Measurements from ENCODE around the gene TAP2. TPM values are rescaled to one million over a fixed set of nuclear protein-coding genes. Genes with fewer than 3 reads are reported as not detected.

Gene TAP2
- total and polyA plus RNA-seq, 10 of the 15 experiments (the other 5 are each of a cell fraction or from before 2014, with no cell fraction given) = 5.3 to 77.2 (median 35.3) TPM

GRCh38 chr6:32847795-32848194 is 9.3 kb upstream of the TAP2 start (continued):
- TF ChIP-seq CTCF (IDR thresholded peaks at IDR 0.05 in 2 of 3, conservative IDR thresholded peaks at IDR 0.05 in 1 of 3; ENCODE audit: control insufficient read depth in 2 of 3, extremely low read depth in 1 of 3, insufficient read depth in 1 of 3, low read depth in 3 of 3, low read length in 3 of 3) = 0 out of 6 replicates have a peak, but pooled peaks of 1 of the 3 experiments have one; percentile 18

GRCh38 chr6:32847004-32847403 is 8.5 kb upstream of the TAP2 start:
- peaks cover 8 to 60% of the 10 kb centered on the region in 2 experiments for H3K36me3 ChIP-seq (ENCODE audit: control insufficient read depth in 2 of 2, insufficient read depth in 2 of 2, low read length in 1 of 2)
- peaks cover 62% of the 10 kb centered on the region for H3K4me1 ChIP-seq (ENCODE audit: control insufficient read depth, insufficient read depth, low read length)
- H3K9ac ChIP-seq (ENCODE audit: control insufficient read depth, insufficient read depth, low read length) = no peak overlapping the region
- peak overlapping the region; percentile 99 for H3K4me2 ChIP-seq (ENCODE audit: control insufficient read depth, insufficient read depth)
- H3K27ac ChIP-seq (ENCODE audit: control insufficient read depth, insufficient read depth) = no peak overlapping the region
- no peaks in the 10 kb centered on the region for H3K9me3 ChIP-seq (replicated peaks; ENCODE audit: control insufficient read depth, insufficient read depth, low read length)
- TF ChIP-seq POLR2A (IDR thresholded peaks at IDR 0.05; ENCODE audit: low read depth, low read length) (peak; percentile 72), IKZF1 (conservative IDR thresholded peaks at IDR 0.05) (no peak)
- H4K20me1 ChIP-seq (ENCODE audit: control insufficient read depth, insufficient read depth) = no peaks in the 10 kb centered on the region; the same call in 1 of the 2 replicates
- intact Hi-C loops (cut with micrococcal nuclease; ENCODE audit: unreplicated experiment) (no loop called here), in situ Hi-C loops (cut with MboI) (no loop called here)
- no TSS peak for BruUV-seq (replicated peaks)
- CTCF ChIA-PET = interaction anchor here (10.2 to 10.7 kb wide), 2 partner anchors 10 to 23 kb away, joined by 299 to 311 read pairs; partner anchors contain the start of genes PSMB9 and TAP1
- RAD21 ChIA-PET (ENCODE audit: unreplicated experiment) = interaction anchor here (10.5 kb wide), 1 partner anchor 9 kb away, joined by 269 read pairs; the partner anchor contains the start of genes PSMB9 and TAP1
- H3K79me2 ChIP-seq (ENCODE audit: control insufficient read depth, insufficient read depth, low read length) = peaks cover 93% of the 10 kb centered on the region
- peak overlapping the region; percentile 20; the same call in 1 of the 2 replicates for H3K4me3 ChIP-seq
- H3K27me3 ChIP-seq (replicated peaks in 1 of 2; ENCODE audit: control insufficient read depth in 2 of 2, insufficient read depth in 2 of 2, low read length in 1 of 2) = no peaks in the 10 kb centered on the region
- POLR2A ChIA-PET = interaction anchor here (0.6 to 10.5 kb wide), 7 partner anchors 9 to 1243 kb away, joined by 3 to 357 read pairs (median 14); partner anchors contain the start of genes HLA-DMA, HLA-DMB, PSMB9 and TAP1
- SMC1A ChIA-PET (ENCODE audit: uncharacterized antibody, unreplicated experiment) = interaction anchor here (1.0 to 3.9 kb wide), 4 partner anchors 7 to 48 kb away, joined by 3 to 69 read pairs (median 24); partner anchors contain the start of genes PSMB9, TAP1 and TAP2
- ATAC-seq (no peak), DNase-seq (ENCODE audit: low read depth, low spot score) (no peak), FAIRE-seq (no peak)
- H2AFZ ChIP-seq (ENCODE audit: control insufficient read depth, low read depth, low read length) = no peak overlapping the region
- 75% methylated on average over 10 of the region's 10 CpGs for WGBS (ENCODE audit: insufficient coverage, insufficient replicate concordance, low lambda C conversion rate, missing lambda C conversion rate)

Data from GM12878 (cell line).